Activated T-cell treated with anti-CD3 and anti-CD28 coated beads, Interleukin-2, amount 50 U/mL, for 1 hour (primary cell): Measurements from ENCODE around the gene SBNO2.

Experiments used
- DNase-seq: peaks from one replicate; pipeline ENCODE4 v3.0.0-alpha.2; 2020

The SBNO2 gene

GRCh38 chr19:1104311-1105007, 69.6 kb downstream of the SBNO2 start:
- peak; percentile 80 for DNase-seq

- peak; percentile 96 for DNase-seq
These were observed 70.3 kb downstream of the SBNO2 start, which contains the start of gene GPX4 for GRCh38 chr19:1103708-1104310. Gene GPX4 (plus strand): TSS chr19:1103994. CDS start chr19:1104044, 50 bp downstream.

- DNase-seq, result no peak
These were observed 70.8 kb downstream of the SBNO2 start for GRCh38 chr19:1103132-1103707.

- peak; percentile 43 for DNase-seq
These were observed 71.5 kb downstream of the SBNO2 start for GRCh38 chr19:1102407-1103131.

GRCh38 chr19:1101337-1101698, 72.8 kb downstream of the SBNO2 start:
- no peak for DNase-seq

GRCh38 chr19:1098177-1099051, 75.7 kb downstream of the SBNO2 start:
- no peak for DNase-seq

GRCh38 chr19:1097810-1098176, 76.3 kb downstream of the SBNO2 start:
- no peak for DNase-seq

- peak; percentile 99 for DNase-seq
These were observed 78.9 kb downstream of the SBNO2 start, which contains the start of gene POLR2E for GRCh38 chr19:1094978-1095701. Gene POLR2E (minus strand): TSS chr19:1095375. CDS start chr19:1095315, 60 bp downstream.

- no peak for DNase-seq
These were observed 79.5 kb downstream of the SBNO2 start for GRCh38 chr19:1094655-1094977.

- no peak for DNase-seq
These were observed 80.1 kb downstream of the SBNO2 start for GRCh38 chr19:1093811-1094553.

GRCh38 chr19:1093330-1093729, 80.7 kb downstream of the SBNO2 start:
- DNase-seq, result no peak

GRCh38 chr19:1091544-1092175, 82.4 kb downstream of the SBNO2 start:
- DNase-seq, result no peak

- peak; percentile 46 for DNase-seq
These were observed 83.1 kb downstream of the SBNO2 start for GRCh38 chr19:1090731-1091543.

- peak; percentile 53 for DNase-seq
These were observed 84.2 kb downstream of the SBNO2 start for GRCh38 chr19:1089891-1090290.

- DNase-seq, result no peak
These were observed 84.8 kb downstream of the SBNO2 start for GRCh38 chr19:1089126-1089771.

GRCh38 chr19:1088416-1089010, 85.6 kb downstream of the SBNO2 start:
- DNase-seq, result no peak

- peak; percentile 65 for DNase-seq
These were observed 86.2 kb downstream of the SBNO2 start for GRCh38 chr19:1087813-1088415.

- DNase-seq, result no peak
These were observed 87.5 kb downstream of the SBNO2 start for GRCh38 chr19:1086613-1087012.
